IPS-18c (cell line): ENCODE results near the gene PAGR1.
A peak's percentile ranks its signal among the peaks of the same experiment; 100 is the strongest.

Experiments
- H3K4me3 ChIP-seq: 2 replicates; pipeline ENCODE4 v1.7.0; 2013; ENCODE audit warnings: low read depth, mild to moderate bottlenecking, low read length, moderate library complexity; ENCODE audit not compliant: insufficient read depth
- H3K9me3 ChIP-seq: one replicate; pipeline ENCODE4 v1.6.1; 2013; ENCODE audit warnings: mild to moderate bottlenecking, low read length, moderate library complexity; ENCODE audit not compliant: control insufficient read depth, insufficient read depth

Gene PAGR1

GRCh38 chr16:29809031-29809747, 6.8 kb upstream of the PAGR1 start:
- Histone ChIP-seq H3K9me3 (no peaks in the 10 kb centered on the region), H3K4me3 (peak overlapping the region; percentile 88; the same call in 1 of the 2 replicates)

GRCh38 chr16:29809850-29810698, 5.9 kb upstream of the PAGR1 start:
- peak overlapping the region; percentile 28 for H3K4me3 ChIP-seq
- H3K9me3 ChIP-seq = no peaks in the 10 kb centered on the region

- Histone ChIP-seq H3K9me3 (no peaks in the 10 kb centered on the region), H3K4me3 (peak overlapping the region; percentile 25)
These were observed 5.2 kb upstream of the PAGR1 start for GRCh38 chr16:29810699-29811169.

- Histone ChIP-seq H3K4me3 (peak overlapping the region; percentile 88), H3K9me3 (no peaks in the 10 kb centered on the region)
These were observed 4.6 kb upstream of the PAGR1 start for GRCh38 chr16:29811170-29811895.

GRCh38 chr16:29811896-29812665, 3.9 kb upstream of the PAGR1 start, which contains the start of gene PRRT2:
Gene PRRT2, plus strand, starts transcription at chr16:29812193. Its CDS starts 862 bp downstream, at chr16:29813055.
- Histone ChIP-seq H3K9me3 (no peaks in the 10 kb centered on the region), H3K4me3 (peak within 1 kb of the TSS; percentile 88)

- peak overlapping the region; percentile 88 for H3K4me3 ChIP-seq
- no peaks in the 10 kb centered on the region for H3K9me3 ChIP-seq
These were observed 3.0 kb upstream of the PAGR1 start for GRCh38 chr16:29812754-29813643.

GRCh38 chr16:29813644-29814562, 2.0 kb upstream of the PAGR1 start:
- Histone ChIP-seq H3K4me3 (peak overlapping the region; percentile 69; the same call in 1 of the 2 replicates), H3K9me3 (no peaks in the 10 kb centered on the region)

GRCh38 chr16:29814592-29814991, 1.4 kb upstream of the PAGR1 start:
- H3K9me3 ChIP-seq = no peaks in the 10 kb centered on the region
- H3K4me3 ChIP-seq = peak overlapping the region; percentile 69

- Histone ChIP-seq H3K4me3 (peak overlapping the region; percentile 69), H3K9me3 (no peaks in the 10 kb centered on the region)
These were observed 775 bp upstream of the PAGR1 start for GRCh38 chr16:29815032-29815721.

- H3K4me3 ChIP-seq = peak overlapping the region; percentile 99
These were observed 916 bp downstream of the PAGR1 start for GRCh38 chr16:29816694-29817441.

GRCh38 chr16:29818082-29818481, 2.1 kb downstream of the PAGR1 start:
- H3K9me3 ChIP-seq = no peaks in the 10 kb centered on the region
- no peak overlapping the region for H3K4me3 ChIP-seq

More at GRCh38 chr16:29816694-29817441, 916 bp downstream of the PAGR1 start:
- no peaks in the 10 kb centered on the region for H3K9me3 ChIP-seq

GRCh38 chr16:29819506-29819905, 3.6 kb downstream of the PAGR1 start:
- Histone ChIP-seq H3K4me3 (no peak overlapping the region), H3K9me3 (no peaks in the 10 kb centered on the region)

GRCh38 chr16:29820271-29820701, 4.3 kb downstream of the PAGR1 start, which contains the start of gene MVP:
Gene MVP, plus strand, starts transcription at chr16:29820462. Its CDS starts 10,088 bp downstream, at chr16:29830550.
- Histone ChIP-seq H3K4me3 (no peak within 1 kb of the TSS), H3K9me3 (no peaks in the 10 kb centered on the region)
